SK-N-MC (cell line): Measurements from ENCODE around the gene RPL3.
"Not testable (repeated sequence)": the region's sequence is repeated elsewhere in the genome, so short reads cannot be mapped to it uniquely, and the experiment has no call there.

Experiments
- DNase-seq: peaks from one replicate; pipeline ENCODE4 v3.0.0-alpha.2; 2011; ENCODE audit warnings: low read depth, low spot score
- H3K27ac ChIP-seq: fragments of 200-600 bp; sonication (generic); 2 replicates; pipeline ENCODE4 v1.5.1; 2016; ENCODE audit warnings: mixed run types
- H3K36me3 ChIP-seq: fragments of 200-600 bp; sonication (generic); 2 replicates; pipeline ENCODE4 v1.6.1; 2017; ENCODE audit warnings: antibody characterized with exemption, low read length, mixed read lengths; ENCODE audit not compliant: insufficient read depth
- H3K4me3 ChIP-seq: fragments of 200-600 bp; sonication (generic); 2 replicates; pipeline ENCODE4 v1.5.1; 2016
- H3K9ac ChIP-seq: fragments of 200-600 bp; sonication (generic); 2 replicates; pipeline ENCODE4 v1.8.0; 2017; ENCODE audit warnings: mixed run types, mixed read lengths; ENCODE audit not compliant: insufficient read length
- H3K9me3 ChIP-seq: fragments of 200-600 bp; sonication (generic); 2 replicates; pipeline ENCODE4 v1.6.1; 2017; ENCODE audit warnings: low read depth, mild to moderate bottlenecking, antibody characterized with exemption, low read length, moderate library complexity, mixed read lengths
- EZH2 ChIP-seq: fragments of 200-600 bp; sonication (generic); IDR thresholded peaks from one replicate; pipeline ENCODE4 v1.6.1; 2017; ENCODE audit warnings: antibody characterized with exemption
- FOXP2 ChIP-seq: optimal IDR thresholded peaks from 2 replicates; pipeline ENCODE3; 2011; ENCODE audit warnings: mild to moderate bottlenecking, moderate library complexity; ENCODE audit not compliant: insufficient read depth; ENCODE audit errors: extremely low read length, control extremely low read depth
- POLR2AphosphoS5 ChIP-seq: IDR thresholded peaks from 2 replicates; pipeline ENCODE4 v1.6.1; 2012; ENCODE audit warnings: mild to moderate bottlenecking, low read depth, low read length, borderline replicate concordance

RPL3 gene

DNA sequence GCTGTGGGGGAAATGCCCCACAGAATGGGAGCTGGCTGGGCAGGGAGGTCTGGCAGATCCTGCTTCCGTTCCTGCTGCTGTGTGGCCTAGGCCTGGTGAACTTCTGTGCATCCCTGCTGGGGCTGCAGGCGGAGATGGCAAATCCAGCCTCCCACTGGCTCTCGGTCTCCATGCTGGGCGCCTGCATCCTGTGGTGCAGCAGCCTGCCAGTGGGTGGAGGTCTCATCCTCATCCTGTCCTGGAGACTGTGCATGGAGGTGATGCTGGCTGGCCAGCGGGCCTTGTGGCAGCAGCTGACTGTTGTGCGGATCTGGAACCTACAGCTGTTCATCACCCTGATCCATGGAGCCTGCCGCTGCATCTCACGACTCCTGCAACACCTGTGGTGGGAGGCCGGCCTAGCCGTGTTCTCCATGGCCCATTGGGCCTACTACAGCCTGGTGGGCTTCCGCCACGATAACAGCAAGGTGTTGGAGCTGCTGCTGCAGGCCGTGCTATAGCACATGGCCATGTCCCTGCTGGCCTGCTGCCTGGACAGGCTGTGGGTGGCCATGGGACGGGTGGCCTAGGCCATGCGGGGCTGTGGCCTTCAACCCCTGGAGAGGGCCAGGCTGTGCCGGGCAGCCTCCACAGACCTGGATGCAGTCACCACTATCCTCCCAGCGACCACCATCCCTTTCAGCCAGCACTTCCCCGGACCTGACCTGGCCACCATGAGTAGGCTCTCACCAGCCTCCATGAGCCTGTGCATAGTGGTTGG, 8.8 kb upstream of the RPL3 start:
- Histone ChIP-seq H3K9me3 (no peaks in the 10 kb centered on the region), H3K36me3 (no peaks in the 10 kb centered on the region), H3K9ac (no peak overlapping the region), H3K27ac (no peak overlapping the region), H3K4me3 (no peak overlapping the region)
- DNase-seq = no peak
- TF ChIP-seq POLR2AphosphoS5 (no peak), FOXP2 (no peak), EZH2 (no peak)

DNA sequence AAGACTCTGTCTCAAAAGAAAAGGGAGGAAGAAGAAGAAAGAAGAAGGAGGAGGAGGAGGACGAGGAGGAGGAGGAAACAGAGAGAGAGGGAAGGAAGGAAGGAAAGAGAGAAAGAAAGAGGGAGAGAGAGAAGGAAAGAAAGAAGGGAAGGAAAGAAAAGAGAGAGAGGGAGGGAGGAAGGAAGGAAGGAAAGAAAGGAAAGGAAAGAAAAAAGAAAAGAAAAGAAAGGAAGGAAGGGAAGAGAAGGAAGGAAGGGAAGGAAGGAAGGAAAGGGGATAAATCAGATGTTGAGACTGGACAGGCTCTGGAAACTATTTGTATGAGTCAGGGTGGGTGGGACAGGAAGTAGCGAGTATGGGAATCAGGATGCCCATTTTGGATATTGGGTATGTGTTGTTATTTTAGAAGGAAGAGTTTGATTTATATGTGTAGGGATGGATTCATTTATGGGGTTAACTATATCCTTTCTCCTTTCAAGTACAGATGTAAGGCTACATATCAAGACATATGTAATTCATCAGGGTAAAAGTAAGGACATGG, 6.0 kb upstream of the RPL3 start:
- H3K27ac ChIP-seq = no peak overlapping the region
- no peaks in the 10 kb centered on the region for H3K36me3 ChIP-seq
- H3K9me3 ChIP-seq = no peaks in the 10 kb centered on the region
- DNase-seq = no peak
- no peak overlapping the region for H3K9ac ChIP-seq
- H3K4me3 ChIP-seq = no peak overlapping the region
- TF ChIP-seq FOXP2 (no peak), EZH2 (no peak), POLR2AphosphoS5 (no peak)

DNA sequence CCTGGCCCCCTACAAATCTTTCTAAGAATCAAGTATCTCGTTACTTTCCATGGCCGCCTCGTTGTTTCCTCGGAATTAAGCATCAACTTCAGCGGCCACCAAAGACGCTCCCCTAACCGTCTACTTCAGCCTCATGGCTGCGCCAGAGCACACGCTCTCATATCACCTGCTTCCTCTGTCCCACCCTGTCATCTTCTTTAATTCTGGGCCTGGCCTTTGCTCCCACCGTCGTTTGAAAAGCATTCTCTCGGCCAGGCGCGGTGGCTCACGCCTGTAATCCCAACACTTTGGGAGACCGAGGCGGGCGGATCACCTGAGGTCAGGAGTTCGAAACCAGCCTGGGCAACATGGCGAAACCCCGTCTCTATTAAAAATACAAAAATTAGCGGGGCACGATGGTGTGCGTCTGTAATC, 1.2 kb upstream of the RPL3 start:
- not testable (repeated sequence) for H3K9ac ChIP-seq, DNase-seq, H3K9me3 ChIP-seq
- Histone ChIP-seq H3K27ac (peak overlapping the region; percentile 95), H3K36me3 (peaks cover 36% of the 10 kb centered on the region), H3K4me3 (peak overlapping the region; percentile 92)

DNA sequence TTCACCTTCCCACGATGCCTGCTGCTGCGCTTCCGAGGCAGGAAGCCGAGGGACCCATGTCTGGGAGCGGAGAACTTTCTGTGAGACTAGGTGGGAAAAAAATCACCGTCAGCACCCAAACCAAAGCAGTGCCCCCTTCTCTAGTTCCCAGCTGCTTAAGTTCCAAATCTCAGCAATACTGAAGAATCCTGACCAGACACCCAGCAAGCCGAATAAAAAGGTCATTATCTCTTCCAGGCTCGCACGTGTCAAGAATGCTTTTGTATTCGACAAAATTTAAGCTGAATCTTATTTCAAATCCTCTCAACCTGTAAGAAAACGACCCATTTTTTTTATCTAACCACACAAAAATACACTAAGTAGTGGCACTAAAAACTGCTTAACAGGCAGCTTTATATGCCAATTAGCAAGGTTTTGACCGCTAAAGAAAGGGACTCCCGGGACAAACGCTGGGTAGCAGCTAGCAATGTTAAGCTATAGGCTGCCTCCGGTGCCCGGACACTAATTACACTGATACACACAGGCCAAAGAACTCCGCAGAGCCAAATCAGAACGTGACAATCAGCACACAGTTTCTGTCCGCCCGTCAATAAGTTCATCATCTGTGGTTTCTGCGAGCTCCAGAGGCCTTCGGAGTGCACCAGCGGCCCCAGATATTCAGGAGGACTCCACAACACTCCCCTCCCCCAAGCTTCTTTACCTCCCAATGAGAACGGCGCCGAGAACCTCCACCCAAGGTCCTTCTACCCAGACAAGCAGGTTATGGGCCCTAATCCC, 728 bp downstream of the RPL3 start:
- peaks cover 56% of the 10 kb centered on the region for H3K36me3 ChIP-seq
- no peak for TF ChIP-seq FOXP2
- peak; percentile 23; the same call in 1 of the 2 replicates for TF ChIP-seq POLR2AphosphoS5
- peak overlapping the region; percentile 92 for H3K4me3 ChIP-seq
- DNase-seq = no peak
- H3K27ac ChIP-seq = peak overlapping the region; percentile 99
- peak overlapping the region; percentile 100 for H3K9ac ChIP-seq
- H3K9me3 ChIP-seq = no peaks in the 10 kb centered on the region

DNA sequence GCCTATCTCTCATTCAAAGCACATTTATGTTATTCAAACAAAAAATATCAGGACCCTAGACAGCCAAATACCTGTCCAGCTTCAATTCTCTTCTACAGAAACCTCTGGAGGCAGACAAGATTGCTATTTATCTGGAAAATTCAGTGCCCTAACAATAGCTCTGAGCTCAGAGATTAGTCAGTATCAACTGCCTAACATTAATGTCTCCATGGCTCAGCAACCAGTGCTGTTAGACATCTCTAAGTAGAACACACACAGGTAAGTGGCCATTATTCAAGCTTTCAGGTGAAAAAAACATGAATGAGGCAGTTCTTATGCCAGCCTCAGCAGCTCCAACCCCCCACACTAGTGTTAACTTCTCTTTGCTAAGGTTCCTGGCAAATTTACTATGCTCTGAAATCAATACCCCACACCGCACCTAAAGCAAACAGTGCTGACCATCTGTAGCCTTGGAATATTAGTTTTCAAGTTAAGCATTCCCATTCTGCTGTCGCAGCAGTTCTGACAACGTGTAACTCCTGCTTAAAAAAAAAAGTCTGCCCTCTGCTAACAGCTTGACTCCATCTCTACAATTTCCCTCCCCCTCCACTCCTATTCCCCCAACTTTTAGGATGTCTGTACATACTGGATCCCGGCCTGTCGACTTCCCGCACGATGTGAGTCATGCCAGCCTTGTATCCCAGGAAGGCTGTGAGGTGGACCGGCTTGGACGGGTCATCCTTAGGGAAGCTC, 1.5 kb downstream of the RPL3 start:
- peak overlapping the region; percentile 92 for H3K4me3 ChIP-seq
- H3K27ac ChIP-seq = peak overlapping the region; percentile 99
- TF ChIP-seq FOXP2 (no peak), POLR2AphosphoS5 (peak; percentile 10; the same call in 1 of the 2 replicates), EZH2 (no peak)
- peaks cover 63% of the 10 kb centered on the region for H3K36me3 ChIP-seq
- peak overlapping the region; percentile 100 for H3K9ac ChIP-seq
- DNase-seq = no peak
- no peaks in the 10 kb centered on the region for H3K9me3 ChIP-seq

DNA sequence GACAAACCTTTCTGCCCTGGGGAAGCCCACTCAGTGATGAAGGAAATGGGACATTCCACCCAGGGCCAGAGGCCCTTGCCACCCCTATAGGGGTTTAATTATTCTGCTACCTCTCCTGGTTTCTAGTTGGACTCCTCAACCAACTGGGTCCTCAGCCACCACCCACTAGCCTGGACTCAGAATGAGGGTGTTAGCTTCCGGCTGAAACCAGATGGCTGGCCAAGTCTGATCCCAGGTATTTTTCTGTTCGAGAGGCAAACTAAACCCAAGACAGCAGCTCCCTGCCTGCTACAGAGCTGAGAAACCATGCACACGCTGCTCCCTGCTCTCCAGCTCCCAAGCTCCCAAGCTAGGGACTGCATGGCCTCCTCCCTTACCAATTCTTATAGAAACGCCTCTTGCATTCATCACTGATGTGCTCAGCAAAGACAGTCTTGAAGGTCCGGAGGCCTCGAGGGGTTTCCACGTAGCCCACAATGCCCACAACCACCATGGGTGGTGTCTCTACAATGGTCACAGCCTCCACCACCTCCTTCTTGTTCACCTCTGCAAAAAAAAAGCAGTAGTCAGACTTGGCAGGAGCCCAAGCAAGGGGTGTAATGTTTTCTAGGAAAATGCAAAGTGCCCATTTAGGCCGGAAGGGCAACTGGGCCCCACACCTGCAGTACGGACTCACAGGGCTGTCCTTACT, 2.2 kb downstream of the RPL3 start:
- Histone ChIP-seq H3K4me3 (peak overlapping the region; percentile 92), H3K27ac (peak overlapping the region; percentile 99), H3K9me3 (no peaks in the 10 kb centered on the region), H3K9ac (peak overlapping the region; percentile 100), H3K36me3 (peaks cover 70% of the 10 kb centered on the region)
- no peak; the same call in 1 of the 2 replicates for TF ChIP-seq POLR2AphosphoS5
- no peak for TF ChIP-seq EZH2
- no peak for TF ChIP-seq FOXP2
- no peak for DNase-seq

DNA sequence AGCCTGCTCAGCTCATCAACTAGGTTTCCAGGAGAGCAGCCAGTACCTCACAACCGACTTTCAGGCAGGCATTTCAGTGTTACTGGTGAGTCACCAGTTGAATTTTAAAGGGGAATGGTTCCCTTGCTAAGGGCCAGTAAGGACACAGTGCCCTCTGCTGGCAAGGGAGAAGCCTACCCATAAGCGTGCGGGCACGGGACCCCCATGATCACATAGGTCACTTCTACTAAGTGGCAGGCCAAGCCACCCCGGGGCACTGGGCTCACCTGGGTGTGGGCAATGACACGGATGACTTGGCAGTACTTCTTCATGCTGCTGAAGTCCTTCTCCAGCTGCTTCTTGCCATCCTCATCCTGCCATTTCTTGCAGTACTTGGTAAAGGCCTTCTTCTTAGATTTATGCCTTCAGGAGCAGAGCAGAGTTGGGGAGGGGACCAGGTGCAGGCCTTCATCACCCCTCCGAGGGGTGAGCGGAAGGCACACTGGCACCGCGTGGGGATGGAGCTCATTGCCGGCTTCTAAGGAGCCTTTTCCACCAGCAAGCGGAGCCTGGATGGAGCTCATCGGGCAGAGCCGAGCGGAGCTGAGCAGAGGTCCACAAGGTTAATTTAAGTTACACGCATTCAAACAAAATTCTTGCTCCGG, 2.9 kb downstream of the RPL3 start:
- peak overlapping the region; percentile 100 for H3K9ac ChIP-seq
- H3K9me3 ChIP-seq = no peaks in the 10 kb centered on the region
- no peak for TF ChIP-seq POLR2AphosphoS5
- TF ChIP-seq EZH2 = no peak
- no peak for TF ChIP-seq FOXP2
- peaks cover 77% of the 10 kb centered on the region for H3K36me3 ChIP-seq
- no peak for DNase-seq
- peak overlapping the region; percentile 99 for H3K27ac ChIP-seq
- peak overlapping the region; percentile 92 for H3K4me3 ChIP-seq
